ENCODE data around the gene GTF2H4. TPM values are rescaled to one million over a fixed set of nuclear protein-coding genes. Genes with fewer than 3 reads are reported as not detected.

Gene GTF2H4
- total and polyA plus RNA-seq, 10 of the 15 experiments (the other 5 are each of a cell fraction or from before 2014, with no cell fraction given): 1.1 to 43.8 (median 18.9) TPM

GRCh38 chr6:30935018-30935417 is 27.0 kb downstream of the GTF2H4 start:
- no peak for ATAC-seq
- intact Hi-C loops (cut with micrococcal nuclease; ENCODE audit: unreplicated experiment) (no loop called here), in situ Hi-C loops (cut with MboI) (no loop called here)
- ChIA-PET POLR2A (interaction anchor here (0.6 kb wide), 1 partner anchor 8 kb away, joined by 7 read pairs; no protein-coding TSS in a partner anchor), CTCF (interaction anchor here (0.9 kb wide), 1 partner anchor 146 kb away, joined by 5 read pairs; no protein-coding TSS in a partner anchor), SMC1A (ENCODE audit: uncharacterized antibody, unreplicated experiment) (interaction anchor here (0.6 kb wide), 1 partner anchor 47 kb away, joined by 3 read pairs; no protein-coding TSS in a partner anchor), RAD21 (ENCODE audit: unreplicated experiment) (interaction anchor here (0.6 kb wide), 1 partner anchor 206 kb away, joined by 3 read pairs; no protein-coding TSS in a partner anchor)
- no peak for FAIRE-seq
- BruUV-seq (replicated peaks): no TSS peak
- Histone ChIP-seq H3K36me3 (ENCODE audit: control insufficient read depth in 2 of 2, insufficient read depth in 2 of 2, low read length in 1 of 2) (no peaks in the 10 kb centered on the region), H3K4me3 (no peak overlapping the region), H3K9me3 (replicated peaks; ENCODE audit: control insufficient read depth, insufficient read depth, low read length) (no peaks in the 10 kb centered on the region), H2AFZ (ENCODE audit: control insufficient read depth, low read depth, low read length) (no peak overlapping the region), H3K4me2 (ENCODE audit: control insufficient read depth, insufficient read depth) (no peak overlapping the region), H4K20me1 (ENCODE audit: control insufficient read depth, insufficient read depth) (no peaks in the 10 kb centered on the region), H3K27ac (ENCODE audit: control insufficient read depth, insufficient read depth) (no peak overlapping the region), H3K4me1 (ENCODE audit: control insufficient read depth, insufficient read depth, low read length) (no peaks in the 10 kb centered on the region), H3K79me2 (ENCODE audit: control insufficient read depth, insufficient read depth, low read length) (no peaks in the 10 kb centered on the region), H3K9ac (ENCODE audit: control insufficient read depth, insufficient read depth, low read length) (no peak overlapping the region), H3K27me3 (replicated peaks in 1 of 2; ENCODE audit: control insufficient read depth in 2 of 2, insufficient read depth in 2 of 2, low read length in 1 of 2) (peaks cover 0 to 2% of the 10 kb centered on the region in 2 experiments; a peak in 1 of 4 replicates)
- no peak for DNase-seq (ENCODE audit: low read depth, low spot score)
- WGBS (ENCODE audit: insufficient coverage, insufficient replicate concordance, low lambda C conversion rate, missing lambda C conversion rate): 2% methylated on average over 3 of the region's 3 CpGs
- TF ChIP-seq FOXM1 (IDR thresholded peaks at IDR 0.05; ENCODE audit: low read depth, low read length) (no peak), CEBPB (IDR thresholded peaks at IDR 0.05; ENCODE audit: borderline replicate concordance in 1 of 2, low read depth in 2 of 2, low read length in 2 of 2) (no peak), CHD2 (IDR thresholded peaks at IDR 0.05; ENCODE audit: borderline replicate concordance, low read depth, low read length) (no peak), JUND (IDR thresholded peaks at IDR 0.05; ENCODE audit: low read depth, low read length) (no peak), ZSCAN29 (IDR thresholded peaks at IDR 0.05) (no peak), REST (IDR thresholded peaks at IDR 0.05; ENCODE audit: low read depth, low read length) (no peak), GATAD2B (conservative IDR thresholded peaks at IDR 0.05; ENCODE audit: low read depth) (no peak), RAD51 (IDR thresholded peaks at IDR 0.05) (no peak), TCF12 (IDR thresholded peaks at IDR 0.05; ENCODE audit: low read depth, low read length) (no peak), MEF2A (IDR thresholded peaks at IDR 0.05; ENCODE audit: insufficient read depth, low read depth, low read length) (no peak), NRF1 (conservative IDR thresholded peaks at IDR 0.05; ENCODE audit: low read depth, low read length) (no peak)
